NOMO-1 treated with dmso at 0.1 percent for 144 hours (cell line): ENCODE measurements around the gene RPS3A.
A peak's percentile ranks its signal among the peaks of the same experiment; 100 is the strongest.
"Not testable (repeated sequence)": the region's sequence is repeated elsewhere in the genome, so short reads cannot be mapped to it uniquely, and the experiment has no call there.

Source experiments
- DNase-seq: peaks from one replicate; lab custom pipeline; 2025; ENCODE audit not compliant: unreplicated experiment; lab: John Stamatoyannopoulos, UW

RPS3A gene

DNA sequence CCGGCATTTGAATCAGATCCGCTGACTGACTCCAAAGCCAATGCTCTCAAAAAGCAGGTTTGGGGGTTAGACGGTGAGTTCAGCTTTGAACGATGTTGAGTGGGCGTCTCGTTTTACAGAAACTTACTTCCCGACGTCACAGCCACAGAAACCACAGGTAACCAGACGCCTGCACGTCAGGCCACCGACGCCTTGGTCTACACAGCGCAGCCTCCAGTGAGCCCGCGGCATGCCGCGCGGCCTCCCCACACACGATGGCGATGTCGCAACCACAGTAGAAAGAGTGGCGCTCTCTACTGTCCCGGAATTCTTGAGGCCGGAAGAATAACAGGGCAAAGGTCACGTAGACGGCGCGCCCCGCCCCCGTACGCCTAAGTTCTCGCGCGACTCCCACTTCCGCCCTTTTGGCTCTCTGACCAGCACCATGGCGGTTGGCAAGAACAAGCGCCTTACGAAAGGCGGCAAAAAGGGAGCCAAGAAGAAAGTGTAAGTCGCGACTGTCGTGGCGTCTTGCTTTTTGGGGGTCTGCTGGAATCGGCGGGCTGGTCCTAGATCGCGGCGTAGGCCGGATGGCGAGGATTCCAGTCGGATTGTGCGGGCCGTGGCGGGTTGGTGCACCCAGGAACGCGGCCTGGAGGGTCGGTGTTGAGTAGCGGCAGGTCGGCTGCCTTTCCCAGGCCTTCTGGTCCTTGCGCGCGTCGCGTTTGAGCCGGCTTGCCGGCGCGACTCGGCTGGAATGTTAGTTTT lies at the start of gene RPS3A:
TSS of gene RPS3A (plus strand) at position 400 of the 747 bp plus-strand sequence. CDS start at position 425, 25 bp downstream.
- DNase-seq: peak; percentile 90

DNA sequence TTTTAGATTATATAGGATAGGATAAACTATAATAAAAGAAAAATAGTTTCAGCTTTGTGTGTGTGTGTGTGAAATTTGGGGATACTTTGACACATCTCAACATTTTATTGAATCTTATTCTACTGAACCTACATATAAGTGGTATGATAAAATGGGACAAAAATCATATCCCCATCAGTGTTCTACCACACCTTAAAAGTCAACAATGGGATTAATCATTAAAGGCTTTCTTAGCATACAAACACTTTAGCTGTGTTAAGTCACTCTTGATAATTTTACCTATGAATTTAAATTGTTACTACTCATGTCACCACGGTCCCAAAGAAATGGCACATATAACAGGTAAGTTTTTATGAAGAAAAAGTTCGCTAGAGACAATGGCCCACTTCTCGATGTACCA lies 46.6 kb upstream of the RPS3A start:
- no peak for DNase-seq

DNA sequence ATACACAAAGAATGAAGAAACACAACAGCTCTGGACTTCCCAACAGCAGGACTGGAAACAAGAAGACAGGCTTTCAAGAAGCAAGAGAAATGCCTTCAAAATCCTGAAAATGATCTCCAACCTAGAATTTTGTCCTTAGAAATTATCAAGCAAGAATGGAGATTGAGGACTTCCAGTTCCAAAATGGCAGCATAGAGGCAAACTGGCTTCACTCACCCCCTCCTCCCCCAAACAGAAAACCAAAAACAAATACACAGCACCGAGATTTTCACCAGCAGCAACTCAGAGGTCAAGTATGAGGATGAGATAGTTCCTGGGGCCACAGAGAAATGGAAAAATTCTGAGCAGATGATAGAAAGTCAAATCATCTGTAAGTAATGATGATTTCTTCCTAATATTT lies 43.9 kb upstream of the RPS3A start:
- DNase-seq: no peak

DNA sequence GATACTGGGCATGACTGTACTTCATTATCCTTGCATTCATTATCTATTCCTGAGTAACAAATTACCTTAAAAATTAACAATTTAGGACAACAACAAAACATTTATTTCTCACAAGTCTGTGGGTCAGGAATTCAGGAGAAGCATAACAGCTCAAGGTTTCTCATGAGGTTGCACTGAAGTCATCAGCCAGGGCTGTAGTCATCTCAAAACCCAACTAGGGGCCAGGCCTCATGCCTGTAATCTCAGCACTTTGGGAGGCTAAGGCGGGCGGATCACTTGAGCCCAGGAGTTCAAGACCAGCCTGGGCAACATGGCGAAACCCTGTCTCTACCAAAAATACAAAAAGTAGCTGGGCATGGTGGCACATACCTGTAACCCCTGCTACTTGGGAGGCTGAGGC lies 36.3 kb upstream of the RPS3A start:
- DNase-seq: not testable (repeated sequence)

DNA sequence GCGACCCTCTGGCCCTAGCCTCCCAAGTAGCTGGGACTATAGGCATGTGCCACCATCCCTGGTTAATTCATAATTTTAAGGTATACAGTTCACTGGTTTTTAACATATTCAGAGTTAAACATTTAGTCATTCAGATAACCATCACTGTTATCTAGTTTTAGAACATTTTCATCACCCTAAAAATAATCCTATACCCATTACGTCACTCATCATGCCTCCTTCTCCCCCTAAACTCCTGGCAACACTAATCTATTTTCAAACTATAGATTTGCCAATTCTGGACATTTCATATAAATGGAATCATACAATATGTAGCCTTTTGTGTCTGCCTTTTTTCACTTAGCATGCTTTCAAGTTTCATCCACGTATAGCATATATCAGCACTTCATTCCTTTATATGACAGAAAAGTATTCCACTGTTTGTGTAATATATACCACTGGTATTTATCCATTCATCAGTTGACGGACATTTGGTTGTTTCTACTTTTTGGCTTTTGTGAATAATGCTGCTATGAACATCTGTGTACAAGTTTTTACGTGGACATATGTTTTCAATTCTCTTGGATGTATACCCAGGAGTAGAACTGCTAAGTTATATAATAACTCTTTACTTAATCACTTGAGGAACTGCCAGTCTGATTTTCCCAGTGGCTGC lies 32.0 kb upstream of the RPS3A start:
- DNase-seq: no peak

DNA sequence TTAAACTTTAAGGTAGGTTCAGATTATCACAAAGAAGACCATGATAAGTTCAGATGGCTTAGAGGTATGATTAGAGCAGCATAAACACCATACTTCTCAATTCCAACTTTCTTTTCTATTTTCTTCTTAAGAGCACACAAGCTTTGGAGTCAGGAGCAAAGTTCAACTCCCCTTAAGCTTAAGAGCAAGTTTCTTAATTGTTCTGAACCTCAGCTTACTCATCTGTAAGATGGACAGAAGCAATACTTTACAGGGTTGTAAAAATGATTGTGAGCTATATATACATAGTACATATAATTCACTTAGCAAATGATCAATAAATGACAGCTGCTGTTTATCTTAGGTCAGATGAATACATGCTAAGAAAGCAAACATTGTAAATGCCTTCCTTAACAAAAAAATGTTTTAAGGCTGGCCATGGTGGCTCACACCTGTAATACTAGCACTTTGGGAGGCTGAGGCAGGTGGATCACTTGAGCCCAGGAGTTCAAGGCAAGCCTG lies 25.0 kb upstream of the RPS3A start:
- DNase-seq: no peak

- DNase-seq: not testable (repeated sequence)
Measured at GRCh38 chr4:151077978-151078377, 21.4 kb upstream of the RPS3A start.

DNA sequence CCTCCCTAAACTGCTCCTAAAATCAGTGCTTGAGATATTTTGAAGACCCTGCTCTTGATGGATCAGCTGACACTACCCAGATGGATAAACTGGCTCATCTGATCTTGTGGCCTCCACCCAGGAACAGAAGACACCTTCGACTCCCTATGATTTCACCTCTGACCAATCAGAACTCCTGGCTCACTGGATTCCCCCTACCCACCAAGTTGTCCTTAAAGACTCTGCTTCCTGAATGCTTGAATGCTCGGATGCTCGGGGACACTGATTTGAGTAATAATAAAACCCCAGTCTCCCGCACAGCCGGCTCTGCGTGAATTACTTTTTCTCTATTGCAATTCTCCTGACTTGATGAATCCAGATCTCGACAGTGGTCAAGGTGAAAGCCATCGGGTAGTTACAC lies 12.0 kb upstream of the RPS3A start:
- no peak for DNase-seq

- no peak for DNase-seq
Measured at GRCh38 chr4:151091047-151091446, 8.4 kb upstream of the RPS3A start.

GRCh38 chr4:151092488-151092887 lies 6.9 kb upstream of the RPS3A start:
- DNase-seq: no peak

- no peak for DNase-seq
Measured at GRCh38 chr4:151093203-151093602, 6.2 kb upstream of the RPS3A start.

- no peak for DNase-seq
Measured at GRCh38 chr4:151094290-151094751, 5.1 kb upstream of the RPS3A start.

DNA sequence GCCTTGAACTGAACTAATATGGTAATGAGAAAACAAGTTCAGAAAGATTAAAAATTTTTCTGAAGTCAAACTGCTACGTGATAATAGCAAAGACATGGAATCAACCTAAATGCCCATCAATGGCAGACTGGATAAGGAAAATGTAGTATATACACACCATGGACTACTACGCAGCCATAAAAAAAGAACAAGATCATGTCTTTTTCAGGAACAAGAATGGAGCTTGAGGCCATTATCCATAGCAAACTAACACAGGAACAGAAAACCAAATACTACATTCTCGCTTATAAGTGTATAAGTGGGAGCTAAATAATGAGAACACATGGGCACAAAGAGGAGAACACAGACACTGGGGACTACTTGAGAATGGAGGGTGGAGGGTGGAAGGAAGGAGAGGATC lies 4.3 kb upstream of the RPS3A start:
- no peak for DNase-seq

DNA sequence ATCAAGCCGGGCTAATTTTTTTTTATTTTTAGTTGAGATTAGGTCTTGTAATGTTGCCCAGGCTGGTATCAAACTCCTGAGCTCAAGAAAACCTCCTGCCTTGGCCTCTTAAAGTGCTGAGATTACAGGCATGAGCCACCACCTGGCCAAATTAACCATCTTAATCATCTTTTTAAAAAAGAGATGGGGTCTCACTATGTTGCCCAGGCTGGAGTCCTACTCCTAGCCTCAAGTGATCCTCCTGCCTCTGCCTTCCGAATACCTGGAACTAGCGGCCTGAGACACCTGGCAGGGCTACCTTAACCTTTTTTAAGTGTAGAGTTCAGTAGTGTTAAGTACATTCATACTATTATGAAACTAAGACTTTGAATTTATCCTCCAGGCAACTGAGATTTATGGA lies 1.7 kb upstream of the RPS3A start:
- no peak for DNase-seq

- no peak for DNase-seq
Measured at GRCh38 chr4:151098979-151099228, 524 bp upstream of the RPS3A start.

DNA sequence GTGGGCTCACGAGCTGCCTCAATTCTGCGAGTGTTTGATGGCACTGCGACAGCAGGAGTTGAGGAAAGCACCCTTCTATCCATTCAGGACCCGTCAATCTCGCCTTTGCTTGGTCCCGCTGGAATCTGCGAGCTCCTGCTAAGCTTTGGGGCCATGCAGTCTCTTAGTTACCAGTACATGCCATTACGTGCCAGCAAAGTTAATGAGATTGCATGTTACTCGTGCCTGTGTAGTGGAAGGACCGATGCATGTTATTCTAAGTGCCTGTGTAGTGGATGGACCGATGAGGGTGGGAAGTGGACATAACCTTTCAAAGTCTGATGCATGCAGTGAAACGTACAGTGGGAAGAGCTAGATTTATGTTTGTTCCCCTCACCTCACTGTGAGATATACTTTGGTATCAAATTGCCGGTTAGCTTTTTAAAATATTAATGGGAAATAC lies 569 bp downstream of the RPS3A start:
- no peak for DNase-seq

DNA sequence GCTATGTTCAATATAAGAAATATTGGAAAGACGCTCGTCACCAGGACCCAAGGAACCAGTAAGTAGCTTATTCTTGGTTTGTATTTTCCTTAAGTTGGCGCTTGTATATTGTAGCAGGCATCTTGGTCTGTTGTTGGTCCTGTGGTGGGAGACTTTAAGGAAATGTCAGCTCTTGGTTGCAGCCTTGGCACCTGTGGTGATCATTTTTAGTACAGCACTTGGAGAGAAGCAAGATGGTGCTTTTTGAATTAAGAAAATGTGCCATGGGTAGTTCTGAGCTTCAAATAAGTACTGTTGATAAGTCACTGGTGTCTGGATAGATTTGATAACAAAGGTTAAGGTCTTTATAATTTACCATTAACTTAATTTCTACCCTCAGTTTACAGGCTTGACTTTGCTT lies 1.1 kb downstream of the RPS3A start:
- DNase-seq: no peak

DNA sequence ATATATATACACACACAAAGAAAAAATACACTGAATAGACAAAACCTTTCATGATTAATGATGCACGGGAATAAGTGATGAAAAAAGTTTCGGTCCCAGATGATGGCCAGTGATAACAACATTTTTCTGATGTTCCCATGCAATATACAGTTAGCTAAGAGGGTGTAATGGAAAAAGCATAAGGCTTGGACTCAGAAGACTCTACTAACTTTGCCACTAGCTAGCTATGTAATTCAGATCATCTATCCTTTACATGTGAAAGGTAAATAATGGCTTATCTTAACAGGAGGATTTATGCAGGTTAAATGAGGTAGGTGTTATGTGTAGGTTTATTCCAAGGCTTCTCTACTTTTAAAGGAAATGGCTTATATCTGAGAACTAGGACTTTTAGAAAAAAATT lies 4.3 kb downstream of the RPS3A start:
- no peak for DNase-seq

DNA sequence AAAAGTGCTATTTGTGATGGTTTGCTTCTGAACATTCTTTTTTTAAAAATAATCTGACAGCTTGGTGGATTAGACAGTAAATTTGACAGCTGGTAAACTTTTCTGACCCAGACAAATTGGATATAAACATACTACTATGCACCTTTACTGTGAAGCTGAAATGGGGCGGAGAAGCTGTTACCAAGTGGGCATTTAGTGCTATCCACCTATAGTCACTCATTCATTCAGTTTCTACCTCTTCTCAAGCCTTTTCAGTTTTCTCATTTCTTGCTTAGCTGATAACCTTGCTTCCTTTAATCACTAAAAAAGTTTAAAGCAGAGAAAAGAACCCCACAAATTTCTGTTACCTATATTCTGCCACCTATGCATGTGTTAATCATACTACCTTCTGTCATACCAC lies 5.2 kb downstream of the RPS3A start:
- DNase-seq: no peak

DNA sequence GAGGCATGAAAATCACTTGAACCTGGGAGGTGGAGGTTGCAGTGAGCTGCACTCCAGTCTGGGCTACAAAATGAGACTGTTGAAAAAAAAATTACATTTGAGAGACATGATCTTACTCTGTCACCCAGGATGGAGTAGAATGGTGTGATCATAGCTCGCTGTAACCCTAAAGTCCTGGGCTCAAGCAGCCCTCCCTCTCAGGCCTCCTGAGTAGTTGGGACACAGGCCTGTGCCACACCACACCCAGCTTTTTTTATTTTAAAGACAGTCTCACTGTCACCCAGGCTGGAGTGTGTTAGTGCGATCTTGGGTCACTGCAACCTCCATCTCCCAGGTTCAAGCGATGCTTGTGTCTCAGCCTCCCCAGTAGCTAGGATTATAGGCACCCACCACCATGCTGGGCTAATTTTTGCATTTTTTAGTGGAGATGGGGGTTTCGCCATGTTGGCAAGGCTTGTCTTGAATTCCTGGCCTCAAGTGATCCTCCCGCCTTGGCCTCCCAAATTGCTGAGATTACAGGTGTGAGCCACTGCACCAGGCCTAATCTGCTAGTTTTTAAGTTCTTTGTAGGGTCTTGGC lies 6.1 kb downstream of the RPS3A start:
- DNase-seq: no peak

DNA sequence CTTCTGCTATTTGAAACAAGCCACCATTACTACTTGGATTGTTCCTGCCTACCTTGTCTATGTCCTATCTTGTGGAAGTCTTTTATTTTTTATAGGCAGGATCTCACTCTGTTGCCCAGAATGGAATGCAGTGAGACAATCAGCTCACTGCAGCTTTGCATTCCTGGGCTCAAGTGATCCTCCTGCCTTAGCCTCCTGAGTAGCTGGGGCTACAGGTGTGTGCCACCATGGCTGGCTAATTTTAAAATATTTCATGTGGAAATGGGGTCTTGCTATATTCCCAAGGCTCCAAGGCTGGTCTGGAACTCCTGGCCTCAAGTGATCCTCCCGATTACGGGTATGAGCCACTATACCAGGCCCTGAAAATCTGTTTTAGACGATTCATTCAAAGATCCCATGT lies 7.6 kb downstream of the RPS3A start:
- DNase-seq: no peak

DNA sequence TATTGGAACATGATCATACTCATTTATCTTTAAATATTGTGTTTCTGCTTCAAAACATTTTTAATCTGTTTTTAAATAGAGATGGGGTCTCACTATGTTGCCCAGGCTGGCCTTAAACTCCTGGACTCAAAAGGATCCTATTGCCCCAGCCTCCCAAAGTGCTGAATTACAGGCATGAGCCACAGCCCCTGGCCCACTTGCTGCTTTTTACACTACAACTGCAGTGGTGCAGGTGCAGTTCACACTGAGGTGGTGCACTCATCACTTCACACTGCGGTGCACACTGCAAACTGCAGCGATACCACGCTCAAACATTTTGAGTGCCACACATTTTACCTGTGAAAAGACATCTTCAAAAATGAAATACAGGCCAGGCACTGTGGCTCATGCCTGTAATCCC lies 10.8 kb downstream of the RPS3A start:
- no peak for DNase-seq
